ENCODE results near the gene SSBP3.

Gene SSBP3

GRCh38 chr1:54328066-54328636 lies 78.0 kb downstream of the SSBP3 start:
- DNase-seq = no peak

GRCh38 chr1:54327386-54328065 lies 78.7 kb downstream of the SSBP3 start:
- no peak for DNase-seq

- no peak for DNase-seq
Measured at GRCh38 chr1:54326543-54327385, 79.4 kb downstream of the SSBP3 start.

GRCh38 chr1:54325703-54326461 lies 80.3 kb downstream of the SSBP3 start:
- DNase-seq = no peak

GRCh38 chr1:54325284-54325683 lies 80.9 kb downstream of the SSBP3 start:
- DNase-seq = no peak

GRCh38 chr1:54324251-54325140 lies 81.7 kb downstream of the SSBP3 start:
- no peak for DNase-seq

GRCh38 chr1:54323921-54324250 lies 82.3 kb downstream of the SSBP3 start:
- DNase-seq = no peak

GRCh38 chr1:54323324-54323739 lies 82.9 kb downstream of the SSBP3 start:
- no peak for DNase-seq

- no peak for DNase-seq
Measured at GRCh38 chr1:54318246-54318814, 87.9 kb downstream of the SSBP3 start.

GRCh38 chr1:54317084-54317483 lies 89.1 kb downstream of the SSBP3 start:
- DNase-seq = no peak

- DNase-seq = no peak
Measured at GRCh38 chr1:54315099-54315498, 91.1 kb downstream of the SSBP3 start.

GRCh38 chr1:54314696-54315095 lies 91.5 kb downstream of the SSBP3 start:
- no peak for DNase-seq

- DNase-seq = no peak
Measured at GRCh38 chr1:54312796-54313316, 93.3 kb downstream of the SSBP3 start.

GRCh38 chr1:54311506-54311905 lies 94.7 kb downstream of the SSBP3 start:
- DNase-seq = no peak

GRCh38 chr1:54310439-54311328 lies 95.5 kb downstream of the SSBP3 start:
- DNase-seq = no peak

- DNase-seq = no peak
Measured at GRCh38 chr1:54309631-54310366, 96.4 kb downstream of the SSBP3 start.

- DNase-seq = no peak
Measured at GRCh38 chr1:54307305-54307704, 98.9 kb downstream of the SSBP3 start.

GRCh38 chr1:54305906-54306514 lies 100.2 kb downstream of the SSBP3 start:
- DNase-seq = no peak

- DNase-seq = no peak
Measured at GRCh38 chr1:54304518-54304917, 101.7 kb downstream of the SSBP3 start.

Measured in SHP77 treated with DMSO at 0.1 percent for 48 hours (cell line).